HCT116 (cell line): ENCODE results near the gene TRERF1. TPM values are rescaled to one million over a fixed set of nuclear protein-coding genes. Genes with fewer than 3 reads are reported as not detected.

Experiments
- ATAC-seq: fragments of 200-7000 bp; cut with Tn5 transposase; 2 replicates; pipeline ENCODE4 v1.9.1; 2020; ENCODE audit warnings: mild to moderate bottlenecking, moderate library complexity
- BruUV-seq: library from RNA; stranded (reverse); fragments of 400-500 nt; replicated peaks from 2 replicates; lab custom pipeline; 2021; lab: Mats Ljungman, UMichigan
- CTCF ChIA-PET: fragments of 300-600 bp; sonication (Branson Sonifier 250); formaldehyde crosslinking; loops from one replicate; lab custom pipeline; 2021; ENCODE audit warnings: antibody characterized with exemption; lab: Charles Lee
- POLR2A ChIA-PET: fragments of 300-600, 350-600 bp; sonication (Branson Sonifier 250); formaldehyde crosslinking; loops from one replicate; lab custom pipeline; 2021; ENCODE audit warnings: antibody characterized with exemption; lab: Charles Lee
- RAD21 ChIA-PET, 2 experiments: fragments of 300-600 bp; sonication (Branson Sonifier 250); formaldehyde crosslinking; loops; one replicate each; lab custom pipeline; 2023; ENCODE audit warnings: low total read pairs in 2 of 2; ENCODE audit not compliant: uncharacterized antibody in 2 of 2, unreplicated experiment in 2 of 2, low non-redundant PET in 1 of 2; lab: Charles Lee
- DNase-seq: peaks from one replicate; pipeline ENCODE4 v3.0.0-alpha.2; 2010; ENCODE audit warnings: low read depth, low spot score
- H2AFZ ChIP-seq: fragments of 200-600 bp; shearing (Covaris generic), sonication (generic); 2 replicates; pipeline ENCODE4 v1.6.1; 2017; ENCODE audit warnings: low read depth, mixed run types, mixed read lengths, antibody characterized with exemption, low read length; ENCODE audit not compliant: poor library complexity, severe bottlenecking
- H3K27ac ChIP-seq: 2 replicates; pipeline ENCODE4 v1.5.1; 2012; ENCODE audit warnings: low read depth, low read length
- H3K27me3 ChIP-seq: fragments of 200-600 bp; sonication (generic); 2 replicates; pipeline ENCODE4 v1.6.1; 2016; ENCODE audit warnings: mixed run types, low read length, mixed read lengths; ENCODE audit not compliant: insufficient read depth
- H3K36me3 ChIP-seq, 2 experiments: fragments of 200-500 bp in 1 of 2; fragments of 200-600 bp in 1 of 2; sonication (Bioruptor generic) in 1 of 2; sonication (generic) in 1 of 2; 2 replicates each; pipeline versions ENCODE4 v1.5.1 to v1.6.1; 2014 to 2016; ENCODE audit warnings: low read length in 2 of 2, inconsistent platforms in 1 of 2, mixed read lengths in 1 of 2, mixed run types in 1 of 2; ENCODE audit not compliant: insufficient read depth in 2 of 2, control insufficient read depth in 1 of 2
- H3K4me1 ChIP-seq, 2 experiments: fragments of 200-600 bp in 1 of 2; sonication (generic) in 1 of 2; 2 replicates each; pipeline versions ENCODE4 v1.5.1 to v1.6.1; 2012 to 2017; ENCODE audit warnings: low read length in 2 of 2, inconsistent platforms in 1 of 2, mild to moderate bottlenecking in 1 of 2, mixed read lengths in 1 of 2, mixed run types in 1 of 2, moderate library complexity in 1 of 2; ENCODE audit not compliant: insufficient read depth in 2 of 2, control insufficient read depth in 1 of 2
- H3K4me2 ChIP-seq: fragments of 200-600 bp; sonication (generic); 2 replicates; pipeline ENCODE4 v1.6.1; 2017; ENCODE audit warnings: mixed run types, low read length, mixed read lengths
- H3K4me3 ChIP-seq, 2 experiments: fragments of 200-600 bp in 1 of 2; sonication (generic) in 1 of 2; replicated peaks in 1 of 2; 2 replicates each; pipeline ENCODE4 v1.5.1; 2011 to 2016; ENCODE audit warnings: low read length in 2 of 2, control low read depth in 1 of 2, low read depth in 1 of 2, mild to moderate bottlenecking in 1 of 2, mixed read lengths in 1 of 2, mixed run types in 1 of 2
- H3K79me2 ChIP-seq: fragments of 200-600 bp; sonication (generic); 2 replicates; pipeline ENCODE4 v1.6.1; 2017; ENCODE audit warnings: mild to moderate bottlenecking, mixed run types, low read length, moderate library complexity, mixed read lengths; ENCODE audit not compliant: insufficient read depth
- H3K9ac ChIP-seq: fragments of 200-600 bp; sonication (generic); 2 replicates; pipeline ENCODE4 v1.6.1; 2016; ENCODE audit warnings: low read length, mixed read lengths
- H3K9me2 ChIP-seq: fragments of 200-600 bp; sonication (generic), shearing (Covaris generic); 2 replicates; pipeline ENCODE4 v1.6.1; 2017; ENCODE audit warnings: mixed run types, mild to moderate bottlenecking, moderate library complexity; ENCODE audit not compliant: insufficient read depth
- H3K9me3 ChIP-seq, 2 experiments: fragments of 200-500 bp in 1 of 2; fragments of 200-600 bp in 1 of 2; sonication (Bioruptor generic) in 1 of 2; sonication (generic) in 1 of 2; 2 replicates each; pipeline ENCODE4 v1.6.1; 2014 to 2017; ENCODE audit warnings: low read length in 2 of 2, mixed read lengths in 2 of 2, inconsistent platforms in 1 of 2, low read depth in 1 of 2, mild to moderate bottlenecking in 1 of 2, mixed run types in 1 of 2, moderate library complexity in 1 of 2; ENCODE audit not compliant: control insufficient read depth in 1 of 2, insufficient read depth in 1 of 2
- H4K20me1 ChIP-seq: fragments of 200-600 bp; sonication (generic), shearing (Covaris generic); 2 replicates; pipeline ENCODE4 v1.6.1; 2017; ENCODE audit warnings: mixed run types, mild to moderate bottlenecking, moderate library complexity; ENCODE audit not compliant: insufficient read depth
- CTCF ChIP-seq, 3 experiments: fragments of 200-600 bp in 1 of 3; sonication (generic) in 1 of 3; IDR thresholded peaks in 2 of 3; conservative IDR thresholded peaks in 1 of 3; 2 replicates each; pipeline ENCODE4 v1.5.1; 2012 to 2017; ENCODE audit warnings: low read depth in 2 of 3, low read length in 2 of 3, antibody characterized with exemption in 1 of 3, borderline replicate concordance in 1 of 3, control low read depth in 1 of 3, mild to moderate bottlenecking in 1 of 3, mixed read lengths in 1 of 3, mixed run types in 1 of 3, moderate library complexity in 1 of 3; ENCODE audit not compliant: insufficient read depth in 1 of 3
- EGR1 ChIP-seq: IDR thresholded peaks from 2 replicates; pipeline ENCODE4 v1.6.1; 2012; ENCODE audit warnings: low read depth
- ELF1 ChIP-seq: IDR thresholded peaks from 2 replicates; pipeline ENCODE4 v1.6.1; 2012; ENCODE audit warnings: low read depth, borderline replicate concordance
- EZH2 ChIP-seq: fragments of 200-600 bp; sonication (generic); IDR thresholded peaks from 2 replicates; pipeline ENCODE4 v1.6.1; 2017; ENCODE audit warnings: antibody characterized with exemption, mixed run types
- FOSL1 ChIP-seq: IDR thresholded peaks from 2 replicates; pipeline ENCODE4 v1.6.1; 2012; ENCODE audit warnings: low read depth
- MAX ChIP-seq: IDR thresholded peaks from 2 replicates; pipeline ENCODE4 v1.6.1; 2012
- intact Hi-C: fragments of 100-400 bp; cut with micrococcal nuclease; formaldehyde crosslinking; loops from 2 replicates; pipeline ENCODE4 v1.10.0; 2022
- total RNA-seq: library from RNA; stranded (reverse); gene quantifications from one replicate; pipeline ENCODE4 v1.2.1, GENCODE V29; 2021; ENCODE audit not compliant: unreplicated experiment
- TF ChIP-seq, protein P1 (sequence below): IDR thresholded peaks from 2 replicates; pipeline ENCODE4 v1.6.1; 2012
- TF ChIP-seq, protein P2 (sequence below): IDR thresholded peaks from 2 replicates; pipeline ENCODE4 v1.6.1; 2012; ENCODE audit warnings: low read depth

The TRERF1 gene
- total RNA-seq, 1 experiment from 2014 or later = 12.4 TPM

DNA sequence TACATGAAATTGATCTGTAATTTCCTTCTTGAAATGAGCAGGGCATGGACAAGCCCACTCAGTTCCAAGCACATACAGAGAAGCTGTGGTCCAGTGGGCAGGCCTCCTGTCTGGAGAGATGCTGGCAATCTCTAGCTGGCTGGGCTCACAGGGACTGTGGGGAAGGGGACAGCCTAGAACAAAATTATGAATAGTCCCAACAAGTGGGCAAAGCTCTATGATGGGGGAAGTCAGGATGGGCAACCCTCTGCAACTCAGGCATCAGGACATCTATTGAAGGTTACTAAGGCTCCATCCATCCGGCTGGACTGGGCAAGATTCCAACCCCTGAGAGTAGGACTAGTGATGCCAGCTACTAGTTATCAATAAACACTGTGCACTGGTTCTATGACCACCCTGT is 40.9 kb downstream of the TRERF1 start:
- intact Hi-C loops = no loop called here
- ChIA-PET POLR2A (no interaction called here), RAD21 (no interaction called here), CTCF (interaction anchor here (1.3 to 1.5 kb wide), 2 partner anchors 9 to 137 kb away, joined by 4 to 5 read pairs; no protein-coding TSS in a partner anchor)
- no peak overlapping the region for H3K27ac ChIP-seq
- no peak overlapping the region for H3K4me3 ChIP-seq
- H3K4me2 ChIP-seq = no peak overlapping the region
- no peaks in the 10 kb centered on the region for H3K27me3 ChIP-seq
- TF ChIP-seq ELF1 = no peak
- no peak for TF ChIP-seq CTCF (IDR thresholded peaks at IDR 0.05 in 2 of 3, conservative IDR thresholded peaks at IDR 0.05 in 1 of 3; ENCODE audit: borderline replicate concordance in 1 of 3, insufficient read depth in 1 of 3, low read depth in 2 of 3, low read length in 2 of 3)
- no peak for TF ChIP-seq FOSL1
- TF ChIP-seq EGR1 = no peak
- TF ChIP-seq, protein P1, sequence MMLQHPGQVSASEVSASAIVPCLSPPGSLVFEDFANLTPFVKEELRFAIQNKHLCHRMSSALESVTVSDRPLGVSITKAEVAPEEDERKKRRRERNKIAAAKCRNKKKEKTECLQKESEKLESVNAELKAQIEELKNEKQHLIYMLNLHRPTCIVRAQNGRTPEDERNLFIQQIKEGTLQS = no peak
- TF ChIP-seq EZH2 = no peak
- TF ChIP-seq MAX = no peak
- TF ChIP-seq, protein P2, sequence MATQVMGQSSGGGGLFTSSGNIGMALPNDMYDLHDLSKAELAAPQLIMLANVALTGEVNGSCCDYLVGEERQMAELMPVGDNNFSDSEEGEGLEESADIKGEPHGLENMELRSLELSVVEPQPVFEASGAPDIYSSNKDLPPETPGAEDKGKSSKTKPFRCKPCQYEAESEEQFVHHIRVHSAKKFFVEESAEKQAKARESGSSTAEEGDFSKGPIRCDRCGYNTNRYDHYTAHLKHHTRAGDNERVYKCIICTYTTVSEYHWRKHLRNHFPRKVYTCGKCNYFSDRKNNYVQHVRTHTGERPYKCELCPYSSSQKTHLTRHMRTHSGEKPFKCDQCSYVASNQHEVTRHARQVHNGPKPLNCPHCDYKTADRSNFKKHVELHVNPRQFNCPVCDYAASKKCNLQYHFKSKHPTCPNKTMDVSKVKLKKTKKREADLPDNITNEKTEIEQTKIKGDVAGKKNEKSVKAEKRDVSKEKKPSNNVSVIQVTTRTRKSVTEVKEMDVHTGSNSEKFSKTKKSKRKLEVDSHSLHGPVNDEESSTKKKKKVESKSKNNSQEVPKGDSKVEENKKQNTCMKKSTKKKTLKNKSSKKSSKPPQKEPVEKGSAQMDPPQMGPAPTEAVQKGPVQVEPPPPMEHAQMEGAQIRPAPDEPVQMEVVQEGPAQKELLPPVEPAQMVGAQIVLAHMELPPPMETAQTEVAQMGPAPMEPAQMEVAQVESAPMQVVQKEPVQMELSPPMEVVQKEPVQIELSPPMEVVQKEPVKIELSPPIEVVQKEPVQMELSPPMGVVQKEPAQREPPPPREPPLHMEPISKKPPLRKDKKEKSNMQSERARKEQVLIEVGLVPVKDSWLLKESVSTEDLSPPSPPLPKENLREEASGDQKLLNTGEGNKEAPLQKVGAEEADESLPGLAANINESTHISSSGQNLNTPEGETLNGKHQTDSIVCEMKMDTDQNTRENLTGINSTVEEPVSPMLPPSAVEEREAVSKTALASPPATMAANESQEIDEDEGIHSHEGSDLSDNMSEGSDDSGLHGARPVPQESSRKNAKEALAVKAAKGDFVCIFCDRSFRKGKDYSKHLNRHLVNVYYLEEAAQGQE = no peak
- peaks cover 5% of the 10 kb centered on the region; the same call in 1 of the 2 replicates for H3K79me2 ChIP-seq
- H3K36me3 ChIP-seq = no peaks in the 10 kb centered on the region
- peaks cover 20 to 21% of the 10 kb centered on the region in 2 experiments for H3K4me1 ChIP-seq
- ATAC-seq (no peak), DNase-seq (no peak)
- H3K9ac ChIP-seq = no peak overlapping the region
- BruUV-seq = no TSS peak
- no peaks in the 10 kb centered on the region for H4K20me1 ChIP-seq
- no peaks in the 10 kb centered on the region for H3K9me2 ChIP-seq
- H2AFZ ChIP-seq = no peak overlapping the region
- no peaks in the 10 kb centered on the region for H3K9me3 ChIP-seq
